GM23338 (cell line): ENCODE results near the gene CLGN. TPM values are rescaled to one million over a fixed set of nuclear protein-coding genes. Genes with fewer than 3 reads are reported as not detected.

Source experiments
- ATAC-seq: fragments of 200-7000 bp; cut with Tn5 transposase; 3 replicates; pipeline ENCODE4 v1.9.1; 2020
- DNase-seq: peaks from one replicate; pipeline ENCODE4 v3.0.0-alpha.2; 2015; ENCODE audit warnings: low spot score
- H2AFZ ChIP-seq: fragments of 200-600 bp; sonication (generic); 2 replicates; pipeline ENCODE4 v1.8.0; 2016; ENCODE audit warnings: antibody characterized with exemption, mild to moderate bottlenecking, moderate library complexity
- H3F3A ChIP-seq: fragments of 200-600 bp; sonication (generic); replicated peaks from 2 replicates; pipeline ENCODE4 v1.8.0; 2017; ENCODE audit warnings: antibody characterized with exemption, mixed run types, low read depth
- H3K27ac ChIP-seq: fragments of 200-600 bp; sonication (generic); 2 replicates; pipeline ENCODE4 v1.6.1; 2016; ENCODE audit warnings: low read depth
- H3K27me3 ChIP-seq: fragments of 200-600 bp; sonication (generic); 2 replicates; pipeline ENCODE4 v1.8.0; 2016; ENCODE audit warnings: mild to moderate bottlenecking, mixed run types, moderate library complexity; ENCODE audit not compliant: insufficient read depth
- H3K36me3 ChIP-seq: fragments of 200-600 bp; sonication (generic); 2 replicates; pipeline ENCODE4 v1.8.0; 2016; ENCODE audit warnings: mild to moderate bottlenecking; ENCODE audit not compliant: insufficient read depth
- H3K4me1 ChIP-seq: fragments of 200-600 bp; sonication (generic); 2 replicates; pipeline ENCODE4 v1.8.0; 2016; ENCODE audit warnings: mild to moderate bottlenecking, moderate library complexity; ENCODE audit not compliant: insufficient read depth
- H3K4me2 ChIP-seq: fragments of 200-600 bp; sonication (generic); 2 replicates; pipeline ENCODE4 v1.7.1; 2017; ENCODE audit warnings: mixed run types
- H3K4me3 ChIP-seq: fragments of 200-600 bp; sonication (generic); 2 replicates; pipeline ENCODE4 v1.6.1; 2016; ENCODE audit warnings: mixed run types
- H3K79me2 ChIP-seq: fragments of 200-600 bp; sonication (generic); replicated peaks from 2 replicates; pipeline ENCODE4 v1.8.0; 2017; ENCODE audit warnings: mild to moderate bottlenecking; ENCODE audit not compliant: insufficient read depth
- H3K9me2 ChIP-seq: fragments of 200-600 bp; sonication (generic); 2 replicates; pipeline ENCODE4 v1.8.0; 2017; ENCODE audit not compliant: insufficient read depth
- H4K20me1 ChIP-seq: fragments of 200-600 bp; sonication (generic); replicated peaks from 2 replicates; pipeline ENCODE4 v1.8.0; 2017; ENCODE audit warnings: mild to moderate bottlenecking; ENCODE audit not compliant: insufficient read depth
- H3K27ac Mint-ChIP-seq: 2 replicates; pipeline ENCODE4 v1.8.0; 2020; ENCODE audit warnings: inconsistent platforms, mild to moderate bottlenecking, moderate library complexity, mixed read lengths
- H3K27me3 Mint-ChIP-seq: 3 replicates; pipeline ENCODE4 v1.8.0; 2022; ENCODE audit warnings: low read depth, mild to moderate bottlenecking, moderate library complexity, mixed read lengths, inconsistent platforms; ENCODE audit not compliant: insufficient read depth, poor library complexity
- H3K36me3 Mint-ChIP-seq: 3 replicates; pipeline ENCODE4 v1.8.0; 2021; ENCODE audit warnings: low read depth, mild to moderate bottlenecking, inconsistent platforms, moderate library complexity, mixed read lengths
- H3K4me1 Mint-ChIP-seq: 3 replicates; pipeline ENCODE4 v1.8.0; 2020; ENCODE audit warnings: mild to moderate bottlenecking, inconsistent platforms, mixed read lengths
- H3K4me3 Mint-ChIP-seq: 3 replicates; pipeline ENCODE4 v1.8.0; 2021; ENCODE audit warnings: moderate library complexity, mild to moderate bottlenecking, inconsistent platforms, mixed read lengths
- H3K9me3 Mint-ChIP-seq: 3 replicates; pipeline ENCODE4 v1.8.0; 2020; ENCODE audit warnings: moderate library complexity, mild to moderate bottlenecking, inconsistent platforms, mixed read lengths
- CREB1 ChIP-seq: fragments of 250-450 bp; sonication (Bioruptor Pico); IDR thresholded peaks from 2 replicates; pipeline ENCODE4 v1.5.0; 2020; ENCODE audit warnings: low read depth, mild to moderate bottlenecking, moderate library complexity
- CTCF ChIP-seq, 2 experiments: fragments of 200-600 bp in 1 of 2; sonication (generic) in 1 of 2; conservative IDR thresholded peaks; 2 replicates each; pipeline versions ENCODE4 v1.5.1 to v1.6.1; 2016 to 2017; ENCODE audit warnings: antibody characterized with exemption in 2 of 2, low read depth in 2 of 2, mild to moderate bottlenecking in 2 of 2, moderate library complexity in 1 of 2
- EZH2 ChIP-seq: fragments of 200-600 bp; sonication (generic); IDR thresholded peaks from one replicate; pipeline ENCODE4 v1.8.0; 2017; ENCODE audit warnings: antibody characterized with exemption, mild to moderate bottlenecking, low read depth; ENCODE audit not compliant: unreplicated experiment
- NANOG ChIP-seq: IDR thresholded peaks from 2 replicates; pipeline ENCODE4 v1.6.1; 2016; ENCODE audit warnings: antibody characterized with exemption, borderline replicate concordance
- REST ChIP-seq: IDR thresholded peaks from one replicate; pipeline ENCODE4 v1.6.1; 2018; ENCODE audit warnings: antibody characterized with exemption; ENCODE audit not compliant: unreplicated experiment
- STAT1 ChIP-seq: IDR thresholded peaks from one replicate; pipeline ENCODE4 v1.6.1; 2016; ENCODE audit warnings: antibody characterized with exemption; ENCODE audit not compliant: unreplicated experiment
- ZNF114 ChIP-seq: fragments of 250-450 bp; sonication (Bioruptor Pico); IDR thresholded peaks from 2 replicates; pipeline ENCODE4 v1.5.0; 2020; ENCODE audit warnings: mild to moderate bottlenecking, moderate library complexity
- ZNF331 ChIP-seq: fragments of 250-450 bp; sonication (Bioruptor Pico); IDR thresholded peaks from 2 replicates; pipeline ENCODE4 v1.5.0; 2020; ENCODE audit warnings: low read depth, mild to moderate bottlenecking, moderate library complexity
- polyA plus RNA-seq: library from polyadenylated mRNA; unstranded; fragments of >200 nt; fragmentation: Nextera tagmentation; extraction: Ambion mirVana; gene quantifications from 2 replicates; pipeline ENCODE4 v1.2.1, GENCODE V29; 2016
- total RNA-seq: library from RNA; depleted of rRNA; stranded (reverse); fragments of >200 nt; shearing (Covaris generic); gene quantifications from 2 replicates; pipeline ENCODE4 v1.2.3, GENCODE V29; 2014
- TF ChIP-seq, protein P1 (sequence below): fragments of 250-450 bp; sonication (Bioruptor Pico); IDR thresholded peaks from 2 replicates; pipeline ENCODE4 v1.5.0; 2020; ENCODE audit warnings: mild to moderate bottlenecking, moderate library complexity

CLGN gene
- total and polyA plus RNA-seq, 2 experiments from 2014 or later: 4.0 to 5.2 TPM

- Mint-ChIP-seq H3K4me3 (no peak overlapping the region), H3K4me1 (no peaks in the 10 kb centered on the region; the same call in 2 of the 3 replicates), H3K27ac (no peak overlapping the region), H3K9me3 (no peaks in the 10 kb centered on the region), H3K36me3 (no peaks in the 10 kb centered on the region), H3K27me3 (peaks cover 2% of the 10 kb centered on the region)
- ATAC-seq (no peak), DNase-seq (no peak)
- TF ChIP-seq ZNF331 (no peak), ZNF114 (CRISPR knock-in tag) (no peak), NANOG (no peak), STAT1 (no peak), CREB1 (CRISPR knock-in tag) (no peak)
- TF ChIP-seq, protein P1, sequence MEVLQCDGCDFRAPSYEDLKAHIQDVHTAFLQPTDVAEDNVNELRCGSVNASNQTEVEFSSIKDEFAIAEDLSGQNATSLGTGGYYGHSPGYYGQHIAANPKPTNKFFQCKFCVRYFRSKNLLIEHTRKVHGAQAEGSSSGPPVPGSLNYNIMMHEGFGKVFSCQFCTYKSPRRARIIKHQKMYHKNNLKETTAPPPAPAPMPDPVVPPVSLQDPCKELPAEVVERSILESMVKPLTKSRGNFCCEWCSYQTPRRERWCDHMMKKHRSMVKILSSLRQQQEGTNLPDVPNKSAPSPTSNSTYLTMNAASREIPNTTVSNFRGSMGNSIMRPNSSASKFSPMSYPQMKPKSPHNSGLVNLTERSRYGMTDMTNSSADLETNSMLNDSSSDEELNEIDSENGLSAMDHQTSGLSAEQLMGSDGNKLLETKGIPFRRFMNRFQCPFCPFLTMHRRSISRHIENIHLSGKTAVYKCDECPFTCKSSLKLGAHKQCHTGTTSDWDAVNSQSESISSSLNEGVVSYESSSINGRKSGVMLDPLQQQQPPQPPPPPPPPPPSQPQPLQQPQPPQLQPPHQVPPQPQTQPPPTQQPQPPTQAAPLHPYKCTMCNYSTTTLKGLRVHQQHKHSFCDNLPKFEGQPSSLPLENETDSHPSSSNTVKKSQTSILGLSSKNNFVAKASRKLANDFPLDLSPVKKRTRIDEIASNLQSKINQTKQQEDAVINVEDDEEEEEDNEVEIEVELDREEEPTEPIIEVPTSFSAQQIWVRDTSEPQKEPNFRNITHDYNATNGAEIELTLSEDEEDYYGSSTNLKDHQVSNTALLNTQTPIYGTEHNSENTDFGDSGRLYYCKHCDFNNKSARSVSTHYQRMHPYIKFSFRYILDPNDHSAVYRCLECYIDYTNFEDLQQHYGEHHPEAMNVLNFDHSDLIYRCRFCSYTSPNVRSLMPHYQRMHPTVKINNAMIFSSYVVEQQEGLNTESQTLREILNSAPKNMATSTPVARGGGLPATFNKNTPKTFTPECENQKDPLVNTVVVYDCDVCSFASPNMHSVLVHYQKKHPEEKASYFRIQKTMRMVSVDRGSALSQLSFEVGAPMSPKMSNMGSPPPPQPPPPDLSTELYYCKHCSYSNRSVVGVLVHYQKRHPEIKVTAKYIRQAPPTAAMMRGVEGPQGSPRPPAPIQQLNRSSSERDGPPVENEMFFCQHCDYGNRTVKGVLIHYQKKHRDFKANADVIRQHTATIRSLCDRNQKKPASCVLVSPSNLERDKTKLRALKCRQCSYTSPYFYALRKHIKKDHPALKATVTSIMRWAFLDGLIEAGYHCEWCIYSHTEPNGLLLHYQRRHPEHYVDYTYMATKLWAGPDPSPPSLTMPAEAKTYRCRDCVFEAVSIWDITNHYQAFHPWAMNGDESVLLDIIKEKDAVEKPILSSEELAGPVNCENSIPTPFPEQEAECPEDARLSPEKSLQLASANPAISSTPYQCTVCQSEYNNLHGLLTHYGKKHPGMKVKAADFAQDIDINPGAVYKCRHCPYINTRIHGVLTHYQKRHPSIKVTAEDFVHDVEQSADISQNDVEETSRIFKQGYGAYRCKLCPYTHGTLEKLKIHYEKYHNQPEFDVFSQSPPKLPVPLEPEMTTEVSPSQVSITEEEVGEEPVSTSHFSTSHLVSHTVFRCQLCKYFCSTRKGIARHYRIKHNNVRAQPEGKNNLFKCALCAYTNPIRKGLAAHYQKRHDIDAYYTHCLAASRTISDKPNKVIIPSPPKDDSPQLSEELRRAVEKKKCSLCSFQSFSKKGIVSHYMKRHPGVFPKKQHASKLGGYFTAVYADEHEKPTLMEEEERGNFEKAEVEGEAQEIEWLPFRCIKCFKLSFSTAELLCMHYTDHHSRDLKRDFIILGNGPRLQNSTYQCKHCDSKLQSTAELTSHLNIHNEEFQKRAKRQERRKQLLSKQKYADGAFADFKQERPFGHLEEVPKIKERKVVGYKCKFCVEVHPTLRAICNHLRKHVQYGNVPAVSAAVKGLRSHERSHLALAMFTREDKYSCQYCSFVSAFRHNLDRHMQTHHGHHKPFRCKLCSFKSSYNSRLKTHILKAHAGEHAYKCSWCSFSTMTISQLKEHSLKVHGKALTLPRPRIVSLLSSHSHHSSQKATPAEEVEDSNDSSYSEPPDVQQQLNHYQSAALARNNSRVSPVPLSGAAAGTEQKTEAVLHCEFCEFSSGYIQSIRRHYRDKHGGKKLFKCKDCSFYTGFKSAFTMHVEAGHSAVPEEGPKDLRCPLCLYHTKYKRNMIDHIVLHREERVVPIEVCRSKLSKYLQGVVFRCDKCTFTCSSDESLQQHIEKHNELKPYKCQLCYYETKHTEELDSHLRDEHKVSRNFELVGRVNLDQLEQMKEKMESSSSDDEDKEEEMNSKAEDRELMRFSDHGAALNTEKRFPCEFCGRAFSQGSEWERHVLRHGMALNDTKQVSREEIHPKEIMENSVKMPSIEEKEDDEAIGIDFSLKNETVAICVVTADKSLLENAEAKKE (CRISPR knock-in tag): no peak
- Histone ChIP-seq H3K9me2 (no peaks in the 10 kb centered on the region), H3K4me2 (no peak overlapping the region), H4K20me1 (no peaks in the 10 kb centered on the region), H3K27ac (no peak overlapping the region), H3K79me2 (no peaks in the 10 kb centered on the region), H3K27me3 (no peaks in the 10 kb centered on the region), H2AFZ (no peak overlapping the region), H3K36me3 (no peaks in the 10 kb centered on the region), H3F3A (no peaks in the 10 kb centered on the region), H3K4me1 (no peaks in the 10 kb centered on the region), H3K4me3 (no peak overlapping the region)
These were observed 69.2 kb downstream of the CLGN start for GRCh38 chr4:140358281-140358680.

DNA sequence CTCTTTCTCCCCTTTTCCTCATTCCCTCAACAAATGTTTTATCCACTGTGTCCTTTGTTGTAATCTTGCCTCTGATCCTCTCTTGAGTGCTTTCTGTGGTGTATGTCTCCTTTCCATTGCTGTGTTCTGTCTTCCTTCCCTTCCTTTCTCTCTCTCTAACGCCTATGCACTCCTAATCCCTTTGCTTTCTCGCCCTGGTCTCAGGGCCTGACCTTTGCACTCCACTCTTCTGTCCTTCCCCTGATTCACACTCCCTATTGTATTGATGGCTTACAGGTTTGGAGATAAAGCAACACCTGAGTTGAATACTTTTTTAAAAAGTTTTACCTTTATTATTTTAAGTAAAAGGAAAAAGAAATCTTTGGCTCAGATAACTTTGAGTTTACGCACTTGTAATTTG lies 69.6 kb downstream of the CLGN start:
- no peak for TF ChIP-seq CTCF (conservative IDR thresholded peaks at IDR 0.05; ENCODE audit: low read depth in 2 of 2)
- TF ChIP-seq CREB1 (CRISPR knock-in tag): no peak
- no peak for TF ChIP-seq ZNF331
- no peak for TF ChIP-seq REST
- no peak for TF ChIP-seq ZNF114 (CRISPR knock-in tag)
- TF ChIP-seq EZH2: no peak
- H3K36me3 ChIP-seq: no peaks in the 10 kb centered on the region
- no peak overlapping the region for H3K4me2 ChIP-seq
- no peak overlapping the region for H2AFZ ChIP-seq
- H3K4me1 Mint-ChIP-seq: no peaks in the 10 kb centered on the region; the same call in 2 of the 3 replicates
- no peak overlapping the region for H3K27ac Mint-ChIP-seq
- no peaks in the 10 kb centered on the region for H3K4me1 ChIP-seq
- no peaks in the 10 kb centered on the region for H3K36me3 Mint-ChIP-seq
- peaks cover 2% of the 10 kb centered on the region for H3K27me3 Mint-ChIP-seq
- no peaks in the 10 kb centered on the region for H3K27me3 ChIP-seq
- H4K20me1 ChIP-seq: no peaks in the 10 kb centered on the region
- no peaks in the 10 kb centered on the region for H3K79me2 ChIP-seq
- no peak overlapping the region for H3K27ac ChIP-seq
- no peak for DNase-seq
- H3K4me3 ChIP-seq: no peak overlapping the region
- no peak; the same call in 2 of the 3 replicates for ATAC-seq
- H3F3A ChIP-seq: no peaks in the 10 kb centered on the region
- H3K9me2 ChIP-seq: no peaks in the 10 kb centered on the region
- H3K4me3 Mint-ChIP-seq: no peak overlapping the region
- H3K9me3 Mint-ChIP-seq: no peaks in the 10 kb centered on the region
